ENCODE data around the gene FCHSD1. TPM values are rescaled to one million over a fixed set of nuclear protein-coding genes. Genes with fewer than 3 reads are reported as not detected.

Gene FCHSD1
- total and polyA plus RNA-seq, 2 of the 4 experiments (the other 2 are of a cell fraction), result 33.2 to 62.1 TPM

DNA sequence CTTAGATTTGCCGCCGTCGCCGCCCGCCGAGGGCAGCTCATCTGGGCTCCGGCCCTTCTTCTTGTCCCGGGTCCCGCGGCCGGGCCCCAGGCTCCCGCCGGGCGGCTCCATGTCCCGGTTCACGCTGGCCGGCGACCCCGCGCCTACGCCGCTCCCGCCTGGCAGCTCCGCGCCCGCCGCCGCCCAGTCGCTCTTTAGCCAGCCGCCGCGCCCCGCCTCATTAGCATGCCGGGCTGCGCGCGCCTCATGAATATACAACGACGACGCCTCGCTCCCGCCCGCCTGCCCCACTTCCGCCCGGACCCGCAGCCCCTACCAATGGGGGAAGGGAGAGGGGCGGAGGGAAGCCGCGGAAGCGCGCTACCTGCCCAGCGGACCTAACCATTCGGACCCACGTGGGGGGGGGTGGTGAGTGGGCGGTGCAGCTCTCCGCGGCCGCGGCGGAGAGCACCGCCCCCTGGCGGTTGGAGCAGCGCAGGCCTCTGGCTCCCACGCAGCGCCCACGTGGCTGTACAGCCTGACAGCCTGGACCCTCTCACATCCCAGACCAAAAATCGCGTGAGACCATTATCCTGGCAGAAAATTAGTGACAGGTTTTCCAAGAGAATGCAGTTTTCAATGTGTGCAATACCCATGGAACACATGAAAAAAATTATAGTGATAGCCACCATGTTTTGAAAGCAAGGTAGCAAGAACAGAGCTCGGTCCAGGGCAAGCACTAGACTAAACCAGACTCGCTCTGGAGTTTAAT is 32.2 kb downstream of the FCHSD1 start, which contains the start of gene DIAPH1:
TSS of gene DIAPH1 (minus strand) at position 197 of the 751 bp plus-strand sequence. CDS start at position 111, 86 bp downstream.
- peak within 1 kb of the TSS; percentile 71 for H2AK9ac ChIP-seq (replicated peaks; ENCODE audit: low read depth, low read length, poor library complexity)
- 7% methylated on average over 17 of the region's 70 CpGs; no CpG with 5 or more reads in 1 of the 2 experiments for WGBS, 2 experiments (ENCODE audit: extremely low coverage in 2 of 2, insufficient read length in 1 of 2)
- ChIA-PET POLR2A (ENCODE audit: unreplicated experiment) (interaction anchor here (1.2 kb wide), 1 partner anchor 32 kb away, joined by 6 read pairs; the partner anchor contains the start of gene FCHSD1), CTCF (interaction anchor here (0.6 to 6.7 kb wide), 13 partner anchors 9 to 52 kb away, joined by 3 to 94 read pairs (median 6); partner anchors contain the start of genes HDAC3 and RELL2)
- in situ Hi-C loops (cut with MboI; ENCODE audit: low sequenced_read_pairs), result no loop called here
- 0 out of 2 replicates have a peak within 1 kb of the TSS, but pooled peaks have one; percentile 11 for H3K18ac ChIP-seq (ENCODE audit: low read depth, low read length)
- no peak within 1 kb of the TSS for H2BK20ac ChIP-seq (ENCODE audit: low read depth, low read length)
- H3K27ac ChIP-seq (ENCODE audit: insufficient read depth, low read length), result peak within 1 kb of the TSS; percentile 41
- no peak within 1 kb of the TSS for H2BK120ac ChIP-seq (ENCODE audit: low read depth, low read length)
- peak within 1 kb of the TSS; percentile 59; the same call in 1 of the 2 replicates for H3K56ac ChIP-seq (ENCODE audit: extremely low read depth, insufficient read depth, low read length)
- no peaks in the 10 kb centered on the region for H3K27me3 ChIP-seq (ENCODE audit: control insufficient read depth, insufficient read depth, low read length)
- peak within 1 kb of the TSS; percentile 99 for H3K4me2 ChIP-seq (ENCODE audit: low read depth, low read length)
- no peak within 1 kb of the TSS for H2BK5ac ChIP-seq (ENCODE audit: low read depth, low read length, poor library complexity, severe bottlenecking)
- H4K91ac ChIP-seq (ENCODE audit: insufficient read depth, low read depth, low read length), result no peak within 1 kb of the TSS; the same call in none of the 2 replicates
- peaks cover 20% of the 10 kb centered on the region for H3K36me3 ChIP-seq (ENCODE audit: control insufficient read depth, insufficient read depth, low read length)
- peak; percentile 94 for DNase-seq
- peak within 1 kb of the TSS; percentile 54 for H3K14ac ChIP-seq (replicated peaks; ENCODE audit: low read depth, low read length)
- no peaks in the 10 kb centered on the region for H3K9me3 ChIP-seq (ENCODE audit: control insufficient read depth, insufficient read depth, low read length)
- peaks cover 12 to 27% of the 10 kb centered on the region in 2 experiments for H3K79me1 ChIP-seq (ENCODE audit: low read depth in 1 of 2, low read length in 2 of 2)
- 0 out of 2 replicates have a peak, but pooled peaks cover 3% of the 10 kb centered on the region for H3K4me1 ChIP-seq (ENCODE audit: control insufficient read depth, insufficient read depth, low read length)
- H4K8ac ChIP-seq (ENCODE audit: low read depth in 2 of 2, low read length in 2 of 2), result peak within 1 kb of the TSS in 1 of 2 experiments; percentile 20; a peak in 2 of 4 replicates
- peak within 1 kb of the TSS; percentile 67 for H3K23ac ChIP-seq (ENCODE audit: low read depth, low read length)
- H2AFZ ChIP-seq (replicated peaks; ENCODE audit: low read length, poor library complexity), result peak within 1 kb of the TSS; percentile 87
- peak within 1 kb of the TSS; percentile 48 for H3K4ac ChIP-seq (ENCODE audit: low read depth, low read length)
- ATAC-seq (ENCODE audit: low read depth), result peak; percentile 94
- peak within 1 kb of the TSS; percentile 43; the same call in 1 of the 2 replicates for H2AK5ac ChIP-seq (ENCODE audit: low read depth, low read length)
- H3K9me1 ChIP-seq (ENCODE audit: insufficient read depth, low read length), result peaks cover 2% of the 10 kb centered on the region; the same call in 1 of the 2 replicates
- peak within 1 kb of the TSS; percentile 55 for H3K4me3 ChIP-seq (ENCODE audit: insufficient read depth, low read depth, low read length)
- dilution Hi-C loops (cut with HindIII; ENCODE audit: low sequenced_read_pairs, unreplicated experiment), result no loop called here
- intact Hi-C loops (cut with micrococcal nuclease), result loop anchor here (1.0 to 2.0 kb wide), 2 partner anchors 14 to 27 kb away; no protein-coding TSS in a partner anchor
- H4K5ac ChIP-seq (ENCODE audit: low read depth, low read length), result peak within 1 kb of the TSS; percentile 32; the same call in 1 of the 2 replicates
- H3K9ac ChIP-seq (ENCODE audit: low read depth, low read length), result peak within 1 kb of the TSS; percentile 74
- H2BK15ac ChIP-seq (ENCODE audit: low read depth, low read length), result no peak within 1 kb of the TSS
- no TSS peak for BruUV-seq (replicated peaks)
- H4K20me1 ChIP-seq (ENCODE audit: insufficient read depth, low read length), result peaks cover 3% of the 10 kb centered on the region; the same call in 1 of the 2 replicates
- TF ChIP-seq NFE2L2 (IDR thresholded peaks at IDR 0.05; ENCODE audit: low read depth, low read length), result no peak
- peak; percentile 96 for TF ChIP-seq SMC3 (IDR thresholded peaks at IDR 0.05; ENCODE audit: low read depth, low read length)
- no peak for TF ChIP-seq CEBPB (IDR thresholded peaks at IDR 0.05; ENCODE audit: low read depth, low read length)
- TF ChIP-seq BHLHE40 (IDR thresholded peaks at IDR 0.05; ENCODE audit: low read depth, low read length), result peak; percentile 88
- TF ChIP-seq RAD21 (IDR thresholded peaks at IDR 0.05; ENCODE audit: low read length), result peak; percentile 85
- no peak for TF ChIP-seq FOS (IDR thresholded peaks at IDR 0.05; ENCODE audit: low read depth, low read length)
- TF ChIP-seq, protein P1, sequence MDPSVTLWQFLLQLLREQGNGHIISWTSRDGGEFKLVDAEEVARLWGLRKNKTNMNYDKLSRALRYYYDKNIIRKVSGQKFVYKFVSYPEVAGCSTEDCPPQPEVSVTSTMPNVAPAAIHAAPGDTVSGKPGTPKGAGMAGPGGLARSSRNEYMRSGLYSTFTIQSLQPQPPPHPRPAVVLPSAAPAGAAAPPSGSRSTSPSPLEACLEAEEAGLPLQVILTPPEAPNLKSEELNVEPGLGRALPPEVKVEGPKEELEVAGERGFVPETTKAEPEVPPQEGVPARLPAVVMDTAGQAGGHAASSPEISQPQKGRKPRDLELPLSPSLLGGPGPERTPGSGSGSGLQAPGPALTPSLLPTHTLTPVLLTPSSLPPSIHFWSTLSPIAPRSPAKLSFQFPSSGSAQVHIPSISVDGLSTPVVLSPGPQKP (IDR thresholded peaks at IDR 0.05; ENCODE audit: borderline replicate concordance, low read depth, low read length), result no peak
- peak; percentile 99 for TF ChIP-seq MXI1 (IDR thresholded peaks at IDR 0.05; ENCODE audit: borderline replicate concordance, low read depth, low read length)
- TF ChIP-seq, protein P2, sequence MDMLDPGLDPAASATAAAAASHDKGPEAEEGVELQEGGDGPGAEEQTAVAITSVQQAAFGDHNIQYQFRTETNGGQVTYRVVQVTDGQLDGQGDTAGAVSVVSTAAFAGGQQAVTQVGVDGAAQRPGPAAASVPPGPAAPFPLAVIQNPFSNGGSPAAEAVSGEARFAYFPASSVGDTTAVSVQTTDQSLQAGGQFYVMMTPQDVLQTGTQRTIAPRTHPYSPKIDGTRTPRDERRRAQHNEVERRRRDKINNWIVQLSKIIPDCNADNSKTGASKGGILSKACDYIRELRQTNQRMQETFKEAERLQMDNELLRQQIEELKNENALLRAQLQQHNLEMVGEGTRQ (IDR thresholded peaks at IDR 0.05; ENCODE audit: low read depth, low read length), result peak; percentile 89
- TF ChIP-seq RCOR1 (IDR thresholded peaks at IDR 0.05; ENCODE audit: insufficient replicate concordance, low read length), result no peak
- TF ChIP-seq RFX5 (IDR thresholded peaks at IDR 0.05; ENCODE audit: low read depth, low read length), result no peak
- TF ChIP-seq POLR2A (IDR thresholded peaks at IDR 0.05; ENCODE audit: low read depth, low read length), result peak; percentile 70; the same call in 1 of the 2 replicates
- TF ChIP-seq, protein P3, sequence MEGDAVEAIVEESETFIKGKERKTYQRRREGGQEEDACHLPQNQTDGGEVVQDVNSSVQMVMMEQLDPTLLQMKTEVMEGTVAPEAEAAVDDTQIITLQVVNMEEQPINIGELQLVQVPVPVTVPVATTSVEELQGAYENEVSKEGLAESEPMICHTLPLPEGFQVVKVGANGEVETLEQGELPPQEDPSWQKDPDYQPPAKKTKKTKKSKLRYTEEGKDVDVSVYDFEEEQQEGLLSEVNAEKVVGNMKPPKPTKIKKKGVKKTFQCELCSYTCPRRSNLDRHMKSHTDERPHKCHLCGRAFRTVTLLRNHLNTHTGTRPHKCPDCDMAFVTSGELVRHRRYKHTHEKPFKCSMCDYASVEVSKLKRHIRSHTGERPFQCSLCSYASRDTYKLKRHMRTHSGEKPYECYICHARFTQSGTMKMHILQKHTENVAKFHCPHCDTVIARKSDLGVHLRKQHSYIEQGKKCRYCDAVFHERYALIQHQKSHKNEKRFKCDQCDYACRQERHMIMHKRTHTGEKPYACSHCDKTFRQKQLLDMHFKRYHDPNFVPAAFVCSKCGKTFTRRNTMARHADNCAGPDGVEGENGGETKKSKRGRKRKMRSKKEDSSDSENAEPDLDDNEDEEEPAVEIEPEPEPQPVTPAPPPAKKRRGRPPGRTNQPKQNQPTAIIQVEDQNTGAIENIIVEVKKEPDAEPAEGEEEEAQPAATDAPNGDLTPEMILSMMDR (conservative IDR thresholded peaks at IDR 0.05; ENCODE audit: low read depth, low read length), result peak; percentile 99

All from IMR-90 (cell line).